Ascending aorta (tissue), 2 donors: ENCODE measurements around the gene XIRP2. TPM values are rescaled to one million over a fixed set of nuclear protein-coding genes. Genes with fewer than 3 reads are reported as not detected.

Experiments
- DNase-seq, 2 donors: peaks; one replicate each; pipeline ENCODE4 v3.0.0-alpha.2; 2019; ENCODE audit warnings: low spot score in 2 of 2
- H3K27ac ChIP-seq, 2 donors: fragments of 200-600 bp; sonication (generic); one replicate each; pipeline ENCODE4 v1.5.1; 2016 to 2017; ENCODE audit warnings: mild to moderate bottlenecking in 1 of 2
- H3K27me3 ChIP-seq: fragments of 200-600 bp; sonication (generic); one replicate; pipeline ENCODE4 v1.5.1; 2017
- H3K36me3 ChIP-seq, 2 donors: fragments of 200-600 bp; sonication (generic); one replicate each; pipeline ENCODE4 v1.5.1; 2016
- H3K4me1 ChIP-seq, 2 donors: fragments of 200-600 bp; sonication (generic); one replicate each; pipeline ENCODE4 v1.5.1; 2016 to 2017; ENCODE audit warnings: mild to moderate bottlenecking in 1 of 2
- H3K4me3 ChIP-seq, 2 donors: fragments of 200-600 bp; sonication (generic); one replicate each; pipeline ENCODE4 v1.5.1; 2016 to 2017; ENCODE audit warnings: mild to moderate bottlenecking in 1 of 2
- H3K9me3 ChIP-seq, 2 donors: fragments of 200-600 bp; sonication (generic); one replicate each; pipeline ENCODE4 v1.5.1; 2016
- intact Hi-C: fragments of 100-400 bp; cut with DNase I; formaldehyde crosslinking; loops from one replicate; pipeline ENCODE4 v1.15.1; 2023
- total RNA-seq: library from RNA; depleted of rRNA; stranded (reverse); fragments of >200 nt; gene quantifications from one replicate; pipeline ENCODE4 v1.1.0, GENCODE V29; 2016
- TF ChIP-seq, protein P1 (sequence below), 3 experiments: fragments of 200-600 bp in 2 of 3; fragments of 450-650 bp in 1 of 3; sonication (generic) in 2 of 3; IDR thresholded peaks; one replicate each; pipeline ENCODE4 v1.5.1; 2016 to 2019; ENCODE audit warnings: antibody characterized with exemption in 3 of 3, mild to moderate bottlenecking in 1 of 3, moderate library complexity in 1 of 3

Gene XIRP2, protein sequence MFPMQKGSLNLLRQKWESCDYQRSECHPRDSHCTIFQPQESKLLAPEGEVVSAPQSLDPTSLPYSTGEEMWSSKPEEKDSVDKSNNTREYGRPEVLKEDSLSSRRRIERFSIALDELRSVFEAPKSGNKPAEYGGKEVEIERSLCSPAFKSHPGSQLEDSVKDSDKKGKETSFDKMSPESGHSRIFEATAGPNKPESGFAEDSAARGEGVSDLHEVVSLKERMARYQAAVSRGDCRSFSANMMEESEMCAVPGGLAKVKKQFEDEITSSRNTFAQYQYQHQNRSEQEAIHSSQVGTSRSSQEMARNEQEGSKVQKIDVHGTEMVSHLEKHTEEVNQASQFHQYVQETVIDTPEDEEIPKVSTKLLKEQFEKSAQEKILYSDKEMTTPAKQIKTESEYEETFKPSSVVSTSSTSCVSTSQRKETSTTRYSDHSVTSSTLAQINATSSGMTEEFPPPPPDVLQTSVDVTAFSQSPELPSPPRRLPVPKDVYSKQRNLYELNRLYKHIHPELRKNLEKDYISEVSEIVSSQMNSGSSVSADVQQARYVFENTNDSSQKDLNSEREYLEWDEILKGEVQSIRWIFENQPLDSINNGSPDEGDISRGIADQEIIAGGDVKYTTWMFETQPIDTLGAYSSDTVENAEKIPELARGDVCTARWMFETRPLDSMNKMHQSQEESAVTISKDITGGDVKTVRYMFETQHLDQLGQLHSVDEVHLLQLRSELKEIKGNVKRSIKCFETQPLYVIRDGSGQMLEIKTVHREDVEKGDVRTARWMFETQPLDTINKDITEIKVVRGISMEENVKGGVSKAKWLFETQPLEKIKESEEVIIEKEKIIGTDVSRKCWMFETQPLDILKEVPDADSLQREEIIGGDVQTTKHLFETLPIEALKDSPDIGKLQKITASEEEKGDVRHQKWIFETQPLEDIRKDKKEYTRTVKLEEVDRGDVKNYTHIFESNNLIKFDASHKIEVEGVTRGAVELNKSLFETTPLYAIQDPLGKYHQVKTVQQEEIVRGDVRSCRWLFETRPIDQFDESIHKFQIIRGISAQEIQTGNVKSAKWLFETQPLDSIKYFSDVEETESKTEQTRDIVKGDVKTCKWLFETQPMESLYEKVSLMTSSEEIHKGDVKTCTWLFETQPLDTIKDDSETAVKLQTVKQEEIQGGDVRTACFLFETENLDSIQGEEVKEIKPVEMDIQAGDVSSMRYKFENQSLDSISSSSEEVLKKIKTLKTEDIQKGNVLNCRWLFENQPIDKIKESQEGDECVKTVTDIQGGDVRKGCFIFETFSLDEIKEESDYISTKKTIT (N-terminal part only)
- 1.2 TPM for total RNA-seq

DNA sequence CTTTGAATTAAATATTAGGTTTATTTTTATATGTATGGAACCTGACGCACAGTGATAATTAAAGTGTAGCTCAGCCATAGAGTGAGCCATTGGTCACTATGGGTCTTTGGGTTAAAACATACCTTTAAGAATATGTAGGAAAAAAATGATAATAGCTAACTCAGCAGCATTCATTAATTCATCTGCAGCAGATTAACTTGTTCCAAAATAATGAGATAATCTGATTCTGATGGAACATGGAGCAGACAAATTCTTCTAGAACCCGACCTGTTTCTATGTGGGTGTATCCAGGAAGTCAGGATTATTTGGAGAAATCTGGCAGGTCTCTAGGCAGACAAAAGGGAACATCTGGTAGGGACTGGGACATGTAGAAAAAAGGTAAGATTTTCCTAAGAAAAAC, at the start of gene XIRP2:
Gene XIRP2, plus strand, starts transcription at position 301 of the 400 bp plus-strand sequence. CDS start 15,003 bp downstream, outside the sequence.
- Histone ChIP-seq H3K36me3 (no peaks in the 10 kb centered on the region), H3K4me3 (no peak within 1 kb of the TSS), H3K9me3 (no peaks in the 10 kb centered on the region), H3K4me1 (no peaks in the 10 kb centered on the region), H3K27me3 (no peaks in the 10 kb centered on the region), H3K27ac (no peak within 1 kb of the TSS)
- TF ChIP-seq, protein P1, sequence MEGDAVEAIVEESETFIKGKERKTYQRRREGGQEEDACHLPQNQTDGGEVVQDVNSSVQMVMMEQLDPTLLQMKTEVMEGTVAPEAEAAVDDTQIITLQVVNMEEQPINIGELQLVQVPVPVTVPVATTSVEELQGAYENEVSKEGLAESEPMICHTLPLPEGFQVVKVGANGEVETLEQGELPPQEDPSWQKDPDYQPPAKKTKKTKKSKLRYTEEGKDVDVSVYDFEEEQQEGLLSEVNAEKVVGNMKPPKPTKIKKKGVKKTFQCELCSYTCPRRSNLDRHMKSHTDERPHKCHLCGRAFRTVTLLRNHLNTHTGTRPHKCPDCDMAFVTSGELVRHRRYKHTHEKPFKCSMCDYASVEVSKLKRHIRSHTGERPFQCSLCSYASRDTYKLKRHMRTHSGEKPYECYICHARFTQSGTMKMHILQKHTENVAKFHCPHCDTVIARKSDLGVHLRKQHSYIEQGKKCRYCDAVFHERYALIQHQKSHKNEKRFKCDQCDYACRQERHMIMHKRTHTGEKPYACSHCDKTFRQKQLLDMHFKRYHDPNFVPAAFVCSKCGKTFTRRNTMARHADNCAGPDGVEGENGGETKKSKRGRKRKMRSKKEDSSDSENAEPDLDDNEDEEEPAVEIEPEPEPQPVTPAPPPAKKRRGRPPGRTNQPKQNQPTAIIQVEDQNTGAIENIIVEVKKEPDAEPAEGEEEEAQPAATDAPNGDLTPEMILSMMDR (IDR thresholded peaks at IDR 0.05), result no peak
- no peak for DNase-seq
- intact Hi-C loops, result no loop called here

DNA sequence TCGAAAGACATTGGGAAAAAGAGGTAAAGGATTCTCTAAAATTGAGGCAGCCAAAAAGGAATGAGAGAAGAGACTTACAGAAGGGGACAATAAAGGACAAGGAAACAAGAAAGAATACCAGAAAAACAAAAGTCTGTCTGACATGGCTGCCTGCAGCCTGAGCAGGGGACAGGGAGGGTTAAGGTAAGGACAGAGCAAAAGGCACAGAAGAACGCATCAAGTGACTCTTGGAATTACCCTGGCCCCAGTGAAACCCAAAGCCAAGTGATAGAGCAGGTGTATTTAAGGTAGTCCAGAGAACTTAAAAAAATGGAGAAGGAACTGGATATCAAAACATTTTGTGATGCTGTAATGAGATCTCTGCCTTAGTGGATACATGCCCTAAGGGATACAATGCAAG, 47.1 kb upstream of the XIRP2 start:
- H3K4me3 ChIP-seq, result no peak overlapping the region
- TF ChIP-seq, protein P1 (IDR thresholded peaks at IDR 0.05), result no peak

DNA sequence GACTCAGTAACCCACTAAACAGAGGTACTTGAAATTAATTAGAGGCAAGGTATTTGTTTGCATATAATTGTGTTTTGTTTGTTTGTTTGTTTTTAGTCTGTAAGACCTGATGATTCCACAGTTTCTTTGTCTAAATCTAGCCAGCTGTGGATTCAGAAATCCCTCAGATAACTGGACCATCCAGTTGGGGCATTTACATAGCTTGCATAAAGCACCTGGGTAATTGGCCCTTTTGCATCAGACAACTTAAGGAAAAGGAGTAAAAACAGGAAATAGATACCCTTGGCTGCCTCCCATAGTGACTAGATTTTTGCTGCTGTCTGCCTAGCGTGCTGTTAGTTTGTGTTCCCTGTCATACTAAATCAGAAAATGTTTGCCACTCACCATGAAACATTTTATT, 46.6 kb upstream of the XIRP2 start:
- Histone ChIP-seq H3K36me3 (no peaks in the 10 kb centered on the region), H3K27ac (no peak overlapping the region), H3K27me3 (no peaks in the 10 kb centered on the region), H3K9me3 (no peaks in the 10 kb centered on the region), H3K4me3 (no peak overlapping the region), H3K4me1 (no peaks in the 10 kb centered on the region)
- TF ChIP-seq, protein P1 (IDR thresholded peaks at IDR 0.05), result no peak
- intact Hi-C loops, result no loop called here
- no peak for DNase-seq

More for the DNA sequence above, 47.1 kb upstream of the XIRP2 start:
- H3K36me3 ChIP-seq, result no peaks in the 10 kb centered on the region
- no peak overlapping the region for H3K27ac ChIP-seq
- no peaks in the 10 kb centered on the region for H3K4me1 ChIP-seq
- DNase-seq, result no peak
- intact Hi-C loops, result no loop called here
- no peaks in the 10 kb centered on the region for H3K9me3 ChIP-seq
- H3K27me3 ChIP-seq, result no peaks in the 10 kb centered on the region

DNA sequence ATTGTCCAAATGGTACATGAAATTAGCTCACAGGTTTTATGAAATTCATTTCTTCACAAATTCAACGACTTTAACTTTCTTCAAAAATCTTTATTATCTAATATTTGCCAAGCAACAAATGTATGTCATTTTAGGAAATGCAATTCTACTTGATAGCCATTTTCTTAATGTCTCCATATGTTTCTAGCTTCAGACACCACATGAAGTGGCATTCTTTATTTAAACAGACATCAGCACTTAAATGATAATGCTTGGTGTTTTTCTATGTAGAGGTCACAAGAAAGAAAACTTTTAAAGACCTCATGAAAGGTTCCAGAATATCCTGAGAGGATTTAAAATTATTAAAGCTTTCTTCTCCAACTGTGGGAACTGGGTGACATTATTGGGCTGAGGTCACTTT, 44.2 kb upstream of the XIRP2 start:
- intact Hi-C loops, result no loop called here
- Histone ChIP-seq H3K4me1 (no peaks in the 10 kb centered on the region), H3K36me3 (no peaks in the 10 kb centered on the region), H3K27ac (no peak overlapping the region), H3K4me3 (no peak overlapping the region), H3K9me3 (no peaks in the 10 kb centered on the region), H3K27me3 (no peaks in the 10 kb centered on the region)
- no peak for DNase-seq
- TF ChIP-seq, protein P1 (IDR thresholded peaks at IDR 0.05), result no peak

DNA sequence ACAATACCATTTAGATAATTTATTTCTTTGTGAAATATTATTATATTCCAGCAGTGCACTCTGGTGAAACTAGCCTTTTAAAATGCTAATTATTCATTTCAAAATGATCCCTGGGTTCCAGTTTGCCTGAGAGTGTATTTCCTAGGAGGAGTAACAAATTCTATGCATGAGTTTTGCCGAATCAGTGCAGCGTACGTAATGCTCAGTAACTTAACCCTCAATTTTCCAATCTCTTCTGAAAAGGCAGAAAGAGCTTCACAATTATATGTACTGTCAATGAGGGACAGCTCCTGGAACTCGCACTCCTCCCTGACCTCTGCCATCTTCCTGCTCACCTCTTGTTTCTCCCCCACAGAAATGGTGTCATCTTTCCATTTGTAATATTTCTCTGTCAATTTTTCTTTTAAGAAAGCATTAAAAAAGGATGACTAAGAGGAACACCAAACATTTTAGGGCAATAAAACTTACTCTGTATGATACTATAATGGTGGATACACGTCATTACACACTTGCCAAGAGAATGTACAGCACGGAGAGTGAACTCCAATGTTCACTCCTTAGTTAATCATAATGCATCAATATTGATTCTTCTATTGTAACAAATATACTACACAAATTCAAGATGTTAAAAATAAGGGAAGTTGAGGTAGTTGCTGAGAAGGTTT, 25.7 kb upstream of the XIRP2 start:
- Histone ChIP-seq H3K27ac (no peak overlapping the region), H3K36me3 (no peaks in the 10 kb centered on the region), H3K27me3 (no peaks in the 10 kb centered on the region), H3K9me3 (no peaks in the 10 kb centered on the region), H3K4me3 (no peak overlapping the region), H3K4me1 (no peaks in the 10 kb centered on the region)
- no peak for DNase-seq
- TF ChIP-seq, protein P1 (IDR thresholded peaks at IDR 0.05), result no peak
- intact Hi-C loops, result no loop called here
